ENCODE data around the gene WWC2. TPM values are rescaled to one million over a fixed set of nuclear protein-coding genes. Genes with fewer than 3 reads are reported as not detected.

Gene WWC2
- total and polyA plus RNA-seq, 2 donors (not counting 3 experiments of a cell fraction or from before 2014, with no cell fraction given): 12.9 to 52.2 TPM

- Histone ChIP-seq H3K9me1 (replicated peaks; ENCODE audit: control insufficient read depth, extremely low read depth, insufficient read depth, low read length) (no peaks in the 10 kb centered on the region), H3K27ac (ENCODE audit: insufficient read depth, low read depth, low read length) (no peak overlapping the region), H3K9ac (replicated peaks; ENCODE audit: extremely low read depth, insufficient read depth, low read length) (no peak overlapping the region), H3K4me2 (ENCODE audit: insufficient read depth, low read length) (no peak overlapping the region), H3K4me1 (ENCODE audit: control insufficient read depth, extremely low read depth, insufficient read depth, low read length) (peaks cover 10% of the 10 kb centered on the region), H3K36me3 (ENCODE audit: control insufficient read depth in 2 of 2, extremely low read depth in 1 of 2, insufficient read depth in 2 of 2, low read length in 2 of 2) (no peaks in the 10 kb centered on the region), H3K79me2 (ENCODE audit: control insufficient read depth, insufficient read depth, low read length) (no peaks in the 10 kb centered on the region), H4K20me1 (replicated peaks; ENCODE audit: control insufficient read depth, extremely low read depth, insufficient read depth, low read length) (no peaks in the 10 kb centered on the region), H3K9me3 (replicated peaks; ENCODE audit: control insufficient read depth, insufficient read depth, low read length) (no peaks in the 10 kb centered on the region), H2AFZ (ENCODE audit: low read depth, low read length) (no peak overlapping the region), H3K4me3 (replicated peaks in 1 of 3; ENCODE audit: insufficient read depth in 1 of 3, low read depth in 1 of 3, low read length in 3 of 3) (no peak overlapping the region), H3K27me3 (ENCODE audit: control insufficient read depth in 2 of 2, insufficient read depth in 2 of 2, low read length in 2 of 2) (no peaks in the 10 kb centered on the region)
- dilution Hi-C loops (cut with MboI; ENCODE audit: extremely low pct_ligation_motif_present, low sequenced_read_pairs) (no loop called here), intact Hi-C loops (cut with micrococcal nuclease) (no loop called here)
- no TSS peak for BruUV-seq (replicated peaks)
- TF ChIP-seq JUN (IDR thresholded peaks at IDR 0.05; ENCODE audit: borderline replicate concordance, insufficient read depth, insufficient read length, low read depth) (no peak), MYC (IDR thresholded peaks at IDR 0.05; ENCODE audit: low read depth, low read length) (no peak), FOS (IDR thresholded peaks at IDR 0.05; ENCODE audit: borderline replicate concordance, insufficient read depth, low read length) (no peak), GATA2 (IDR thresholded peaks at IDR 0.05; ENCODE audit: insufficient read depth, insufficient read length, low read depth, low read length) (no peak), EZH2 (IDR thresholded peaks at IDR 0.05; ENCODE audit: borderline replicate concordance, low read depth, low read length, severe bottlenecking) (no peak), MAX (IDR thresholded peaks at IDR 0.05; ENCODE audit: insufficient read depth, insufficient read length) (no peak), CTCF (IDR thresholded peaks at IDR 0.05; ENCODE audit: extremely low read depth in 1 of 2, insufficient read depth in 1 of 2, low read depth in 1 of 2, low read length in 2 of 2) (no peak), POLR2A (IDR thresholded peaks at IDR 0.05; ENCODE audit: low read depth, low read length) (no peak), POLR2AphosphoS5 (IDR thresholded peaks at IDR 0.05; ENCODE audit: insufficient read depth, low read depth, low read length) (no peak)
- DNase-seq (ENCODE audit: low read depth, low spot score) (no peak), FAIRE-seq (no peak)
- ChIA-PET POLR2A (interaction anchor here (0.7 kb wide), 1 partner anchor 30 kb away, joined by 10 read pairs; no protein-coding TSS in a partner anchor), CTCF (interaction anchor here (1.2 kb wide), 1 partner anchor 19 kb away, joined by 3 read pairs; no protein-coding TSS in a partner anchor)
Measured at GRCh38 chr4:183347146-183347545, 248.1 kb downstream of the WWC2 start.

Measured in endothelial cell of umbilical vein (primary cell).